Muscle layer of duodenum (tissue), 2 donors: ENCODE results near the gene TSHZ2.

Experiments
- H3K27ac ChIP-seq: one replicate; pipeline ENCODE4 v1.7.0; 2013; ENCODE audit warnings: mild to moderate bottlenecking, low read length
- H3K27me3 ChIP-seq: one replicate; pipeline ENCODE4 v1.7.0; 2013; ENCODE audit warnings: low read depth, mild to moderate bottlenecking, control low read depth, low read length
- H3K36me3 ChIP-seq, 2 donors: one replicate each; pipeline ENCODE4 v1.7.0; 2013; ENCODE audit warnings: low read length in 2 of 2, control low read depth in 1 of 2, mild to moderate bottlenecking in 1 of 2; ENCODE audit not compliant: insufficient read depth in 2 of 2, control insufficient read depth in 1 of 2
- H3K4me1 ChIP-seq, 2 donors: one replicate each; pipeline ENCODE4 v1.7.0; 2013; ENCODE audit warnings: low read length in 2 of 2, mild to moderate bottlenecking in 2 of 2, control low read depth in 1 of 2, moderate library complexity in 1 of 2; ENCODE audit not compliant: insufficient read depth in 2 of 2, control insufficient read depth in 1 of 2
- H3K4me3 ChIP-seq, 2 donors: one replicate each; pipeline ENCODE4 v1.7.0; 2013; ENCODE audit warnings: low read length in 2 of 2, low read depth in 1 of 2, mild to moderate bottlenecking in 1 of 2
- H3K9me3 ChIP-seq, 2 donors: one replicate each; pipeline ENCODE4 v1.7.0; 2013; ENCODE audit warnings: low read length in 2 of 2, control low read depth in 1 of 2, mild to moderate bottlenecking in 1 of 2; ENCODE audit not compliant: control insufficient read depth in 1 of 2
- donor health status: healthy.

Gene TSHZ2

DNA sequence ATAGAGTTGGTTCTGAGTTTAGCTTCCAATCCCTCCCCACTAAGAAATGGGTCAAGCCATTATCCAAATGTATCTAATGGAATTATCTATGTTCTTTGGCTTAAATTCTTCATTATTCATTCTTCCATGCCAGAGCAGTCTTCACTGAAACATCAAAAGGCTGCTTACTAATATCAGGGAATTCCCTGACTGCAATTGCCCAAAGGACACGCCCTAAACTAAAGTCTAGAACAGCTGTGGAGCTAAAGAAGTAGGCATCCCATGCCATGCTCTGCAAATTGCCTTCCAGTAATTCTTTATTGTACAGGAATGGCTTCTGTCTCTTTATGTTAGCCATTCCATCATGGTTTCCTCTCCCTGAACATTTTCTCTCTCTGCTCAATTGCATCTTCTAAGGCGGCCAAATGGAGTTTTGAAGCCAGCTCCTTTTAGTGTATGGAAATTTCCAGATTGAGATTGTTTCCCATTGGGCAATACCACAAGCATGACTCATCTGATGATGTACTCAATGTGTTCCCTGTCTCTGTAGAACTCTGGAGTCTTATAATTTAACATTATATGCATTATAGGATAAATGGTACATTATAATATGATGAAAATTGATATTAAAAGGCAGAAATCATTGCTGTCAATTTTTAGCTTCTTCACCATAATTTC is 28.8 kb upstream of the TSHZ2 start:
- no peak overlapping the region for H3K27ac ChIP-seq

GRCh38 chr20:52945268-52945667 is 26.9 kb upstream of the TSHZ2 start:
- Histone ChIP-seq H3K27ac (no peak overlapping the region), H3K27me3 (no peaks in the 10 kb centered on the region), H3K36me3 (no peaks in the 10 kb centered on the region), H3K4me3 (no peak overlapping the region), H3K4me1 (no peaks in the 10 kb centered on the region), H3K9me3 (no peaks in the 10 kb centered on the region)

More for the DNA sequence above, 28.8 kb upstream of the TSHZ2 start:
- Histone ChIP-seq H3K27me3 (no peaks in the 10 kb centered on the region), H3K36me3 (no peaks in the 10 kb centered on the region), H3K9me3 (no peaks in the 10 kb centered on the region), H3K4me1 (no peaks in the 10 kb centered on the region), H3K4me3 (no peak overlapping the region)

GRCh38 chr20:52945862-52946522 is 26.2 kb upstream of the TSHZ2 start:
- no peak overlapping the region for H3K4me3 ChIP-seq
- no peaks in the 10 kb centered on the region for H3K27me3 ChIP-seq
- H3K36me3 ChIP-seq, result no peaks in the 10 kb centered on the region
- H3K9me3 ChIP-seq, result no peaks in the 10 kb centered on the region
- H3K4me1 ChIP-seq, result no peaks in the 10 kb centered on the region
- no peak overlapping the region for H3K27ac ChIP-seq

DNA sequence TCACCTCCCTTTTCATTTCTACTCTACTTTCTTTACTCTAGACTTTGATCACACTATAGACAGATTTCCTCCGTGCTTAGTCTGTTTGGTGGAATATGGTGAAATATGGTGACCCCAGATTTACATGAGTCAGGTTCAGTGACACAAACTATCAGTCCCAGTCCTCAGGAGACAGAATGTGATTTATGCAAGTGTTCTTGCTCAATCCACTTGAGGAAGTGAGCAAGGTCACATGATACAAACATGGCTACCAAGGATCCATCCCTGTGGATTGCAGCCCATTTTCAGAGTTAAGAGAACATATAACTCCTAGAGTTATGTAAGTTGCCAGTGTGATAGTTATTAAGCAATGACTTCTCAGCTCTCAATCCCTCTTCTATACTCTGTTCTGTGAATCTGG is 23.7 kb upstream of the TSHZ2 start:
- Histone ChIP-seq H3K27me3 (no peaks in the 10 kb centered on the region), H3K4me1 (no peaks in the 10 kb centered on the region), H3K36me3 (no peaks in the 10 kb centered on the region), H3K27ac (no peak overlapping the region), H3K4me3 (no peak overlapping the region), H3K9me3 (no peaks in the 10 kb centered on the region)

DNA sequence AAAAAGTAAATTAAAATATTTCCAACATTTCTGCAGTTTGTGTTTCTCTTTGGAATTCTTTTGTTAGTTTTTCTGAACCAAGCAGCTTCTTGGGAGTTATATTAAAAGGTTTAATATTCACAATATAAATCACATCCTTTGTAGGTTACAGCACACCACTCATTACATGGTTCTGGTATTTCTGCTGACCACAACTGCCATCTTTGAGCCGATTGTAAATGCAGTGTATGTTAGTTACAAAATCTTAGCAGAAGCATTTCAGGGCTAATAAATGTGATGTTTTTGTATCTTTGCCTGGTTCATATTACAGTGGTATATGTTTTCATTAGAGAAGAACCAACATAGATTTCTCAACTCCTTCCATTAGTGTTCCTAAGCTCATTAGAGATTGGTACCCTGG is 19.1 kb upstream of the TSHZ2 start:
- Histone ChIP-seq H3K4me1 (no peaks in the 10 kb centered on the region), H3K36me3 (no peaks in the 10 kb centered on the region), H3K27ac (no peak overlapping the region), H3K27me3 (no peaks in the 10 kb centered on the region), H3K4me3 (no peak overlapping the region), H3K9me3 (no peaks in the 10 kb centered on the region)

DNA sequence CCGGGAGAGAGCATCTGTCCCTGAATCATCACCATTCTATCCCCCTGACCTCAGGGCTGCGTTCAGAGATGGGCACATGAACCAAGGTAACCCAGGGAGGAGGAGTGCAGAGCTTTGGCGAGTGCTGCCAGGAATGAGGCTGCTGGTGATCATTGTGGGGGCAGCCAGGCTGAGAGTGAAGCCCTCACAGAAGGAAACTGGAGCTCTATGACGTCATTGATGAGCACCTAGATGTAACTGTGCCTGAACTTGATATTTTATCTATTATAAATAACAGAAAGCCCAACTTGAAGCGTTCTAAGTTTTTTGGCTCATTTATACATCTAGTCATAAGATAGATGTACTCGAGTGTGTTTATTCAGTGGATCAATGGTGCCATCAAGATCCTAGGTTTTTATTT is 17.3 kb upstream of the TSHZ2 start:
- H3K27ac ChIP-seq, result no peak overlapping the region
- no peaks in the 10 kb centered on the region for H3K9me3 ChIP-seq
- no peak overlapping the region for H3K4me3 ChIP-seq
- no peaks in the 10 kb centered on the region for H3K36me3 ChIP-seq
- H3K4me1 ChIP-seq, result no peaks in the 10 kb centered on the region
- no peaks in the 10 kb centered on the region for H3K27me3 ChIP-seq

GRCh38 chr20:52958211-52958610 is 13.9 kb upstream of the TSHZ2 start:
- Histone ChIP-seq H3K27me3 (no peaks in the 10 kb centered on the region), H3K9me3 (no peaks in the 10 kb centered on the region), H3K36me3 (no peaks in the 10 kb centered on the region), H3K4me3 (no peak overlapping the region), H3K4me1 (no peaks in the 10 kb centered on the region), H3K27ac (no peak overlapping the region)

DNA sequence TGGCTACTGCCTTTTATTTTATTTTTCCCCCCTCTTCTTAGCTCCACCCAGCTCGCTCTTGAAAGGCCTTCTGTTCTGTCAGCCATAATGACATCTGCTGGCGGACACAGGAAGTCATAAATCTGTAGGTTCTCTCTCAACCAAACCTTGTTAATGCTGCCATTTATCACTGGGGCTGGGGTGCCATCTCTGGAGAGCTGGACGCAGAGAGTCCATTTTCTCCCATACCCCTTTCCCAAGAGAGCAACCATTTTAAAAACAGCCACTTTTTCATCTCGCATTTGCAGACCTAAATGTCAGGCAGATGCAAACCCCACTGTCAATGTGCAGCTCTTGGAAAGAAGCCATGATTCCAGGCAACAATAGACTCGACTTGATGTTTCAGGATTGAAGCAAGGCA is 13.0 kb upstream of the TSHZ2 start:
- Histone ChIP-seq H3K4me3 (no peak overlapping the region), H3K4me1 (no peaks in the 10 kb centered on the region), H3K27ac (no peak overlapping the region), H3K27me3 (no peaks in the 10 kb centered on the region), H3K36me3 (no peaks in the 10 kb centered on the region), H3K9me3 (no peaks in the 10 kb centered on the region)

DNA sequence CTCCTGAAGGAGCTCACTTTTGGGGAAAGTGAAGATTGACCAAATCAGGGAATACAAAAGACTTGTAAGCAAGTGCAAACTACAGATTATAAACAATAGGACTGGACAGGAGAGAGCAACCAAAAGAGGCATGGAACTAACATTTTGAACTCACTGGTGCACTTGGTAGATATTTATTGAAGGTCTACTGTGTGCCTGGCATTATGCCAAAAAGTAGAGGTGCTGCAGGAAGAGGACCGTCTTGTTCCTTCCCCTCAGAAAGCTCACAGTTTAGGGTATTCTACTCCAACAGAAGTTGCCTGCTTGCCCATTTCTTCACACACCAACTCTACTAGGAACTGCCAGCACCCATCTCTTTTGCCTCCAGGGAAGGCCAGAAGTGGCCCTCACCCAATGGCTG is 10.0 kb upstream of the TSHZ2 start:
- Histone ChIP-seq H3K9me3 (no peaks in the 10 kb centered on the region), H3K4me3 (no peak overlapping the region), H3K36me3 (no peaks in the 10 kb centered on the region), H3K4me1 (no peaks in the 10 kb centered on the region), H3K27me3 (no peaks in the 10 kb centered on the region), H3K27ac (no peak overlapping the region)

DNA sequence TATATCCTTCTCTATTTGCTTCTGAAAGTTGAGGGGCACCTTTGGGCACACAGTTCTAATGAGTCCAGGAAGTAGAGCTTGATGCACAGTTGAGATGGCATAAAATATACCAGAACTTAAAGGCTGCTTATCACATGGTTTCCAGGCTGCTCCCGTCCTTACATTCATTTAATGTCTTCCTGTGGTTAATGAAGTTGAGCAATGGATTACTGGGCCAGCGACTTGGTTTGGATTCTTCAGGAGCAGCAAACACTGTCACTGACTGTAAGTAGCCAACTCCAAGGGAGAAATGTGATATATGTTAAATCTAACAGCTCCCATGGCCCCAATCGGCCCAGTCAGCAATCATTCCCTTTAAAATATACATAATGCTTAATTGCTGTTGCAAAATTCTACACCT is 9.0 kb upstream of the TSHZ2 start:
- H3K9me3 ChIP-seq, result no peaks in the 10 kb centered on the region
- H3K27ac ChIP-seq, result no peak overlapping the region
- no peaks in the 10 kb centered on the region for H3K27me3 ChIP-seq
- H3K4me1 ChIP-seq, result no peaks in the 10 kb centered on the region
- no peaks in the 10 kb centered on the region for H3K36me3 ChIP-seq
- no peak overlapping the region for H3K4me3 ChIP-seq

DNA sequence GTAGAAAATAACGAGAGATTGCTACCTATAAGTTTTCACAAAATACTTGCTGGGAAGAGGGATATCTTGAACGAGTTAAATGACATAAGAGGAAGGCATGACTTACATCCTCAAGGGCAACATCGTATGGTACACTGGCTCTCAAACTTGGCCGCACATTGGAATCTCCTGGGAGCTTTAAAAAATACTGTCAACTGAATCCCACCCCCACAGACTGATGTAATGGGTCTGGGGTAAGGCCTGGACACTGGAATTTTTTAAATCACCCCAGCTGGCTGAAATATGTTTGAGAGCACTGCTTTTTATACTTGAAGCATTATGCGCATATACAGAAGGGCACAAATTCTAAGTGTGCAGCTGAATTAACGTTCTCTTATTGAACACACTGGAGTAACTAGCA is 8.0 kb upstream of the TSHZ2 start:
- no peaks in the 10 kb centered on the region for H3K36me3 ChIP-seq
- no peak overlapping the region for H3K27ac ChIP-seq
- no peaks in the 10 kb centered on the region for H3K9me3 ChIP-seq
- H3K4me1 ChIP-seq, result no peaks in the 10 kb centered on the region
- H3K27me3 ChIP-seq, result no peaks in the 10 kb centered on the region
- H3K4me3 ChIP-seq, result no peak overlapping the region

GRCh38 chr20:52965380-52965779 is 6.8 kb upstream of the TSHZ2 start:
- Histone ChIP-seq H3K27ac (no peak overlapping the region), H3K36me3 (no peaks in the 10 kb centered on the region), H3K4me3 (no peak overlapping the region), H3K4me1 (no peaks in the 10 kb centered on the region), H3K27me3 (no peaks in the 10 kb centered on the region), H3K9me3 (no peaks in the 10 kb centered on the region)
